Measurements from ENCODE around the gene TMEM154.

GRCh38 chr4:152599095-152599494, 80.7 kb downstream of the TMEM154 start:
- TF ChIP-seq, protein P1, sequence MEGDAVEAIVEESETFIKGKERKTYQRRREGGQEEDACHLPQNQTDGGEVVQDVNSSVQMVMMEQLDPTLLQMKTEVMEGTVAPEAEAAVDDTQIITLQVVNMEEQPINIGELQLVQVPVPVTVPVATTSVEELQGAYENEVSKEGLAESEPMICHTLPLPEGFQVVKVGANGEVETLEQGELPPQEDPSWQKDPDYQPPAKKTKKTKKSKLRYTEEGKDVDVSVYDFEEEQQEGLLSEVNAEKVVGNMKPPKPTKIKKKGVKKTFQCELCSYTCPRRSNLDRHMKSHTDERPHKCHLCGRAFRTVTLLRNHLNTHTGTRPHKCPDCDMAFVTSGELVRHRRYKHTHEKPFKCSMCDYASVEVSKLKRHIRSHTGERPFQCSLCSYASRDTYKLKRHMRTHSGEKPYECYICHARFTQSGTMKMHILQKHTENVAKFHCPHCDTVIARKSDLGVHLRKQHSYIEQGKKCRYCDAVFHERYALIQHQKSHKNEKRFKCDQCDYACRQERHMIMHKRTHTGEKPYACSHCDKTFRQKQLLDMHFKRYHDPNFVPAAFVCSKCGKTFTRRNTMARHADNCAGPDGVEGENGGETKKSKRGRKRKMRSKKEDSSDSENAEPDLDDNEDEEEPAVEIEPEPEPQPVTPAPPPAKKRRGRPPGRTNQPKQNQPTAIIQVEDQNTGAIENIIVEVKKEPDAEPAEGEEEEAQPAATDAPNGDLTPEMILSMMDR (IDR thresholded peaks at IDR 0.05), result no peak
- TF ChIP-seq POLR2A (IDR thresholded peaks at IDR 0.05), result no peak
